HG03469 (cell line): ENCODE measurements around the gene IRX5.

ENCODE experiments used
- ATAC-seq: cut with Tn5 transposase; IDR thresholded peaks from one replicate; pipeline ENCODE4 v1.9.1; 2021; ENCODE audit warnings: mild to moderate bottlenecking, moderate library complexity, moderate number of reproducible peaks; ENCODE audit not compliant: unreplicated experiment

IRX5 gene

DNA sequence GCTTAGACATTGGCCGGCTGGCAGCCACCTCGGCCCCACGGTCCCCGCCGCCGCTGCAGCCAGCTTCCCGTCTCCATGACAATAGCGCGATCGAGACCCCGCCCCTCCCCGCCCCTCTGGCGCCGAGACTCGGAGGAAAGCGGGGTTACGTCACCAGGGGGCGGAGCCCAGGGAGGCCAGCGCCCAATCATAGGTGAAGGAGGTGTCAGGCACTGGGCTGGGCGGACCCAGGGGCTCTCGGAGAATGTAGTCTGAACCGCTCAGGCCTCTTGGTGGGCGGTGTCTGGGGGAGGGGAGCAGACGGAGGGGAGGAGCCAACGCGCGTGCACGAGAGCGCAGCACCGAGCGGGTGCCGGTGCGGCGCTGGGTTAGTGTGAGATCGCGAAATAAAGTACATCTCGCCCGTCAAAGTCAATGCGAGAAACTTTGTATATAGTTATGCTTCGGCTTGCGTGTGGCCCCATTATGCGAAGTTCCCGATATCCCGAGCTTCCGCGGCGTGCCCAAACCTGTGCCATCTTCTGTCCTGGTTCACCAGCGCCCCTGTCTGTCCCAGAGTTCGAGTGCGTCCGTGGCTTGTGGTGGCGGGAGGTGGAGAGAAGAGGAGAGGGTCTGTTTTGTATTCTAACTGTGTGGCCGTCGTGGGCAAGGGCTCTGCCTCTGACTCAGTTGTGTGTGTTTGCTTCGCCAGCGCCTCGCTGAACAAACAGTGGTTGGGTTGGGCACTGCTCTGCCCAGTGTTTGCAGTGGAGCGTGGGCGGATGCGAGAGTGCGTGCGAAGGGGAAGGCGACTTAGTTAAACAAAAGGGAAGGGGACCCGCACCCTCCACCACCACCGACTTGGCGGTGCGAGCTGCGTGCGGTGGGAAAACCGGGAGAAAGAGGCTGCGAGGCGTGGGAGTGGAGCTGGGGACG lies 1.3 kb upstream of the IRX5 start:
- peak; percentile 95 for ATAC-seq

GRCh38 chr16:54930869-54931119 lies 129 bp downstream of the IRX5 start:
- ATAC-seq = no peak

DNA sequence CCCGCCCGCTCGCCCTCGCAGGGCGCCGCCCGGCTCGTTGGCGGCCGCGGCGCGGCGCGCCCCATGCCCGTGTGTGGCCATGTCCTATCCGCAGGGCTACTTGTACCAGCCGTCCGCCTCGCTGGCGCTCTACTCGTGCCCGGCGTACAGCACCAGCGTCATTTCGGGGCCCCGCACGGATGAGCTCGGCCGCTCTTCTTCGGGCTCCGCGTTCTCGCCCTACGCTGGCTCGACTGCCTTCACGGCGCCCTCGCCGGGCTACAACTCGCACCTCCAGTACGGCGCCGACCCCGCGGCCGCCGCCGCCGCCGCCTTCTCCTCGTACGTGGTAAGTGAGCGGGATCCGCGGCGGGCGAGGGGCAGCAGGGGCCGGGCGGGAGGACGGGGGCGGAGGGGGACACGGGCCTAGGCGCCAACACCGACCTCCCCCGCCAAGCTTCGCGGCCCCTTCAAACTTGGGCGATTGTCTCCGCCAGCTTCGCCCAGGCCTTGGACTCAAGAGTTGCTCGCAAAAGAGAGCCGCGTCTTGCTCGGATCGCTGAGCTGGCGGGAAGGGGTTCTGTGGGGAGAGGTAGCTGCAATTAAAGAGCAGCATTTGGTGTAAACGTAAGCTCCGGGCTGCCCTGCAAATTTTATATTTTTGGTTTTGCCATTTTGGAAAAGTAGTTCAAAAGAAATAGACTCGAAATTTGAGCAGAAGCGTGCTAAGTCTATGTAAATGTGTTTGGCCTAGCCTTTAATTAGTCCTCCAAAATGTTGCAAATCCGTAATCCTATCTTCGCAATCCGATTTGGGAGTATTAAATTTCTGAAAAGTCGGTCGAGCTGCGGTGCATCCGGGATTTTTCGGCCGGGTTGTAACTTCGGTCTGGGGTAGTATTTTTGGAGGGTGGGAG lies 702 bp downstream of the IRX5 start:
- ATAC-seq = no peak

DNA sequence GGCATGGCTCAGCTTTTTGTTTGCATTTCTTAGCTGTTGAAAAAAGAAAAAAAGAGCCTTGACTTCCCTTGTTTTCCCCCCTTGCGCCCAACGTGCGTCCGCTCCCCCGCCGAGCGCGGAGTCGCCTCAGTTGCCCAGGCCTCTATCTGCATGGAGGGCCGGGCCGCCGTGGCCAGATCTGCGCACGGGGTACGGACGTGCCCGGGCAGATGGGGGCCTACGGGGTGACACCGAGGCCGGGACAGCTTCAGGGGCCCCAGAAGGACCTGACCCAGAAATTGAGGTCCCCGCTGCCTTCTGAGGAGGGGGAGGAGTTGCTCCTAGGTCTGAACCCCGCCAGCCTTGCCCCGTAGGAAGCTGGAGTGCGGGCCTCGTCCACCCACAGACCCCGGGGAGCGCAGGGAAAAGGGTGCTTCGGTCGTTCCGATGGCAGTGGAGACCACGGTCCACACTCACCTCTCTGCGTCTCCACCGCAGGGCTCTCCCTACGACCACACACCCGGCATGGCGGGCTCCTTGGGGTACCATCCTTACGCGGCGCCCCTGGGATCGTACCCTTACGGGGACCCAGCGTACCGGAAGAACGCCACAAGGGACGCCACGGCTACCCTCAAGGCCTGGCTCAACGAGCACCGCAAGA lies 1.5 kb downstream of the IRX5 start:
- ATAC-seq = no peak

GRCh38 chr16:54932737-54933254 lies 2.1 kb downstream of the IRX5 start:
- no peak for ATAC-seq

- no peak for ATAC-seq
Observed at GRCh38 chr16:54933281-54934011, 2.8 kb downstream of the IRX5 start.

DNA sequence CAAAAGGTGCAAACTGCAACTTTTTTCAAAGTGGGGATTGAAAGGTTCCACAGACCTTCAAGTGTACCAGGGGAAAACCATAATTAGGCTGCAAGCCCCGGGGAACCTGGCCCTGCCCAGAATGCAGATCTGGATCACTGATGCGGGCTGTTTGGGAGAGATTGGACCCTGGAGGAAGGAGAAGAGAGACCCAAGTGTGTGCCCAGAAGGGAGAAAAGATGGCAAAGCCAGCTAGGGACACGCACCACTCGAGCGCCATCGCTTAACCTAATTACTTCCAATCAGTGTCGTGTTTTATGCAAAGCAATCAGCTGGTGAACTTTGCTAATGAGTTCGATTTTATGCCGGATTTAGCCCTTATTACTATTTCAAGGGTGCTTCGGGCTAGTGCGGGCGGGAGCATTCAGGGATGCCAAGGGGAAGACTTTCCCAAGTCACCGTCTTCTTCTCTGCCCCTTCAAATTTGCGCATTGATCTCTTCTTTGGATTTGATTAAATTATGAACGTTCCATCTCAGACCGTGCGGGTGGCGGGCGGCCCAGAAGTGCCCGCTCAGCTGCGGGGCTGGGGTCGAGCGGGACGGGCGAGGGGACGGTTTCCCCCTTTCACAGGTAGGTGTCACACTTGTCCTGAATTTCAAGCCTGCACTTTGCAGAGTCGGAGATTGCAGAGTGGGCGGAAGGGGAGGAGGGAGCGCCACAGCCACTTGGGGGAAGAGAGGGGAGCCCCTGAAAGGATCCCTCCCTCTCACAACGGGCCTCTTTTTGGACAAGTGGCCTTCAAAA lies 4.0 kb downstream of the IRX5 start:
- ATAC-seq = no peak

GRCh38 chr16:54935266-54935968 lies 4.8 kb downstream of the IRX5 start:
- ATAC-seq = no peak

DNA sequence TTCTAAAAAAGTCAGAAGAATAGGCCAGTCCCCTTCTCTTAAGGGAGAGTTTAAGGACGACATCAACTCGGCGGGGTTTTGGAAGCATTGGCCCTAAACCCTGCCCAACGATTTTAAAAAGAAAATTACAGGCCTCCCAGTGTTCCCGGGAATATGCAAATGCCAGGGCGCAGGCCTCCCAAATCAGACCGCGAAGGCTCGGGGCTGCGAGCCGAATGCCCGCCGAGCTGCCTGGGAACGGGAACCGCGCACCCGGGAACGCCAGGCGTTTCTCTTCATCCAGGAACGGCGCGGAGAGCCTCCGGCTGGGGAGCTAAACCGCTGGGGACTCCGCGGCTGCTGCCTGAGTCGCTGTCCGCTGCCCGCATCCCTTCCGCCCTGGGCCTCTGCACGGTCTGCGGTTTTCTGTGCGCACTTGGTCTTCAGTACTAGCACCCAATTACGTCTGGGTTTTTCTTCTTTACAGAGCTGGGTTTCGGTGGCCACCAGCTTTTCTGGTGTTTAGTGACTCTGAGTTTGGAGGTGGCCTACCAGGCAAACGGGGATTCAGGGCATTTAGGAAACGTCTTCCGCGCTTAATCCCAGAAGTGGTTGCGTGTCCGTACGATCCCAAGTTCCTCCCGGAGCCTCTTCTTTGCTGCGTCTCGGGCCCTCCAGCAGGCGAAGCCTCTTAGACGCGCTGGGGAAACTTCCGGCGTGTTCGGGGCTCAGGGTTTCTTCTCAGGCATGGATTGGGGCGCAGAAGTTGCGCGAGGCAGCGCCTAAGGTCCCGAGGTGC lies 5.7 kb downstream of the IRX5 start:
- ATAC-seq = no peak

DNA sequence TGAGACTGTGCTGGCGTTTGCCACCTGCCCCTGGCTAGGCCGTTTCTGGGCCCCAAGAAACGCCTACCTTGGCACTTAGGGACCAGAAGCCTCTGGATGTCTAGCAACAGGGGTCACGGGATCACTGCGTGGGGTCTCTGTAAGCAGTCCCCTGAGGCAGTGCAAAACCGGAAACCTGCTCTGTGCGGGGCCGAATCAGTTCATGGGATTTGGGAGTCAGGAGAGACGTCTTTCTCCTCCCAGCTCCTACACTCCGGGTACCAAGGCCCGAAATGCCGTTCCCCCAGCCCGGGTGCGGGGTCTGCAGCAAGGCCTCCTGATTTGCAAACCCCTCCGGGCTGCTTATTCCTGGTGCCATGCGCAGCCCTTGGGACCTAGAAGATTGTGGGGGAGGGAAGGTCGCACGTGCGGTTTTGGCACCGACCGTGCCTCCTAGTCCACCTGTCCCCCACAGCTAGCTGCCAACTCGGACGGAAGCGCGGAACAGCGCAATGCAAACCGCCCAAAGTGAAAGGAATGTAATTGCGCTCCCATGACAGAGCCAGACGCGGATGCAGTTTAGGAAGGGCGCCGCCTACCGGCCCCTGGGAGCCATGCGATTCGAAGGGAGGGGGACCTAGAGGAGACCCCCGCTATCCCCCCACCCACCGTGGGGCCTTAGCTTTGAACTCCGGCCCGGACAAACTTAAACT lies 6.5 kb downstream of the IRX5 start:
- no peak for ATAC-seq

DNA sequence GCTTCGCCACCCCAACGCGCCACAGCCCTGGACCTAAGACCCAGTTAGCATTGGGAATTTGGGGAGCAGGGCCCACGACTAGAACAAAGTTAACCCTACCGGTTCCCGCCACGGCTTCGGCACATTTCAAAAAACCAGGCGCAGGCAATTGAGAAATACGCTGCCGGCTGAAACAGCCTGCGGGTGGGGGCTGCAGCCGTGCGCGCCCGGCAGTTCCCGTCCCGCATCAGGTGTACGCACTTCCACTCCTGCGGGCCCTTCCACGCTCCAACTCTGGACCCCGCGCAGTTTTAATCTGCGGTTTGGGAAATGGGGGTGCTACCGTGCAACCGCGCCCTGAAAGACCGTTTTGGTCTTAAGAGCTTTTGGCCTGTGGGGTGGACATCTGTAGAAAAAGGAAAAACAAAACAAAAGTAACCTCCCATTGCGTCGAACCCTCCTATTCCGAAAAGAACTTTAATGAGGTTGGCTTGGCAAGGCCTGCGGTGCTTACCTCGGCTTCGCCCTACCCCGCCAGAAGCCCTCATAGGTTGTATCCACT lies 7.1 kb downstream of the IRX5 start:
- no peak for ATAC-seq

GRCh38 chr16:54938212-54939028 lies 7.8 kb downstream of the IRX5 start:
- ATAC-seq = no peak

DNA sequence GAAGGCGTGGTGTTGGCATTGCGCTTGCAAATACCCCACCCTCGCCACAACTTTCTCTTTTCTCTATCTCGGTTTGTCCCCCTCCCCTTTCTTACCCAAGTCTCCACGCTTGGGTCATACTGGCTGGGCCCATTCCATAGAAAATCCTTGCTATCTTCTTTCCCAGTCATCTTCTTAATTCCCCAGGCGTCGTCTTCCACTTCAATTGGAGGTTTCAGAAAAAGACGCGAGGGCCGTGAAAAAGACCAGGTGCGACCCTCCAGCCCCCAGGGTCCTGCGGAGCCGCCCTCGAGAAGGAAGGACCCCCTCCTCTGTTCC lies 8.3 kb downstream of the IRX5 start:
- ATAC-seq = no peak

- no peak for ATAC-seq
Observed at GRCh38 chr16:54939510-54940278, 9.0 kb downstream of the IRX5 start.

- ATAC-seq = no peak
Observed at GRCh38 chr16:54940279-54940604, 9.6 kb downstream of the IRX5 start.

DNA sequence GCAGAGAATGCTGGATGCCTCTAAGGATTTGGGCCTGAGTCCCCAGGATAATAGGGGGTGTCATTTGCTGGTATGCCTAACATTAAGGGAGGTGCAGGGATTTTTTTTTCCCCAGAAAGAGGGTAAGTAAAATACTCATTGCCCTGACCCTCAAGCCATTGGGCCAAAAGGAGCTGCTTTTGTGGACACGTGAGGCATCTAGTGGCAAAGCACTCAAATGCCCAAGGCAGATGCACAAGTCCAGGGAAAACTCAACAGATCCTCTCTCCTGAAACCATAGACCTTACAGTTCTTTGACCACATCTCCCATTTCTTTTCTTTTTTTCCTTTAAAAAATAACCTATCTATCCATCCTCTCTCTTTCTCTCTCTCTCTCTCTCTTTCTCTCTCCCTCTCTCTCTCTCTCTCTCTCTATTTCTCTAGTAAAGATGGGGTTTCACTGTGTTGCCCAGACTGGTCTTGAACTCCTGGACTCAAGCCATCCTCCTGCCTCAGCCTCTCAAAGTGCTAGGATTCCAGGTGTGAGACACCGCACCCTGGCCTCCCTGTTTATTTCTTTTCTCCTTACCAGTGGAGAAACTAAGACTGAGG lies 11.8 kb downstream of the IRX5 start:
- ATAC-seq = no peak
